GM21737 (cell line): ENCODE results near the gene BCKDHA.

Experiments
- ATAC-seq: cut with Tn5 transposase; IDR thresholded peaks from one replicate; pipeline ENCODE4 v1.9.1; 2021; ENCODE audit warnings: mild to moderate bottlenecking, moderate library complexity; ENCODE audit not compliant: unreplicated experiment

The BCKDHA gene

GRCh38 chr19:41397086-41398049 lies at the start of gene BCKDHA, which contains the start of gene EXOSC5:
TSS of gene BCKDHA (plus strand) at chr19:41397818. CDS start at chr19:41397828, 10 bp downstream.
TSS of gene EXOSC5 (minus strand) at chr19:41397359. CDS start at chr19:41397328, 31 bp downstream.
- peak; percentile 90 for ATAC-seq

GRCh38 chr19:41350735-41351338 lies 46.8 kb upstream of the BCKDHA start:
- ATAC-seq, result no peak

- no peak for ATAC-seq
Observed at GRCh38 chr19:41351339-41352245, 46.0 kb upstream of the BCKDHA start.

- no peak for ATAC-seq
Observed at GRCh38 chr19:41352279-41352608, 45.4 kb upstream of the BCKDHA start.

GRCh38 chr19:41352609-41353465 lies 44.8 kb upstream of the BCKDHA start:
- peak; percentile 1 for ATAC-seq

DNA sequence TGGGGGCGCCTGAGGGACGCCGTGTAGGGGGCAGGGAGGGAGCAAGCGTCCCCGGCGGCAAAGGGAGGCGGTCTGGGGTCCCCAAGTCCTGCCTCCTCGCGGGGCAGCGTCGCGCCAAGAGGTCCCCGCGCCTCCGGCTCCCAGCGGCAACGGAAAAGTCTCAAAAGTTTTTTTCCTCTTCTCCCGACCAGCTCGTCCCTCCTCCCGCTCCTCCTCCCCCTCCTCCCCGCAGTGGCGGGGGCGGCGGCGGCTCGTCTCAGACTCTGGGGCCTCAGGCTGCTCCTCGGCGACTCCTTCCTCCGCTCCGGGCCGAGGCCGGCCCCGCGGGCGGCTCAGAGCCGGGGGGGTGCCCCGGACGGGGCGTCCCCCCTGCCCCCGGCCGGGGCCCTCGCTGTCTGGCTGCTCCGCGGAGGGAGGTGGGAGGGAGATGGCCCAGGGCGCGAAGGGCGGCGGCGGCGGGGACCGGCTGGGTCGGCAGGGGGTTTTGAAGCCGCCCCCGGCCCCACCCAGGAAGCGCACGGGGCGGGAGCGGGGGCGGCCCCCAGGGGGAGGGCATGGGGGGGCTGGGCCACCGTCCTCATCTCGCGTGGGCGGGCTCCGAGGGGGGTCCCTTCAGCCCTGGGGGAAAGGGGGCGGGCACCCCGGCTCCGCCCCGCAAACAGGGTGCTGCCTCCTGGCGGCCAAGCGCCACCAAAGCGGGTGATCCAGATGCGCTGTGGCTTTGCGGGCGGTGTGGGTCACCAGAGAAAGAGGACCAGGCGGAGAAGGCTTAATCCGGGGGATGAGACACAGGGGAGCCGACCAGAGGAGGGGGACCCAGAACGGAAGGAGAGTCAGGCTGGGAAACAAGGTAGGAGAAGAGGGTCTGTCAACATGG lies 43.9 kb upstream of the BCKDHA start, which contains the start of gene TGFB1:
Gene TGFB1, minus strand, starts transcription at position 457 of the 877 bp plus-strand sequence. CDS start 878 bp downstream, outside the sequence.
- ATAC-seq, result peak; percentile 44

GRCh38 chr19:41354343-41354953 lies 43.2 kb upstream of the BCKDHA start:
- peak; percentile 2 for ATAC-seq

- no peak for ATAC-seq
Observed at GRCh38 chr19:41355035-41355434, 42.6 kb upstream of the BCKDHA start.

GRCh38 chr19:41355802-41356201 lies 41.8 kb upstream of the BCKDHA start:
- no peak for ATAC-seq

DNA sequence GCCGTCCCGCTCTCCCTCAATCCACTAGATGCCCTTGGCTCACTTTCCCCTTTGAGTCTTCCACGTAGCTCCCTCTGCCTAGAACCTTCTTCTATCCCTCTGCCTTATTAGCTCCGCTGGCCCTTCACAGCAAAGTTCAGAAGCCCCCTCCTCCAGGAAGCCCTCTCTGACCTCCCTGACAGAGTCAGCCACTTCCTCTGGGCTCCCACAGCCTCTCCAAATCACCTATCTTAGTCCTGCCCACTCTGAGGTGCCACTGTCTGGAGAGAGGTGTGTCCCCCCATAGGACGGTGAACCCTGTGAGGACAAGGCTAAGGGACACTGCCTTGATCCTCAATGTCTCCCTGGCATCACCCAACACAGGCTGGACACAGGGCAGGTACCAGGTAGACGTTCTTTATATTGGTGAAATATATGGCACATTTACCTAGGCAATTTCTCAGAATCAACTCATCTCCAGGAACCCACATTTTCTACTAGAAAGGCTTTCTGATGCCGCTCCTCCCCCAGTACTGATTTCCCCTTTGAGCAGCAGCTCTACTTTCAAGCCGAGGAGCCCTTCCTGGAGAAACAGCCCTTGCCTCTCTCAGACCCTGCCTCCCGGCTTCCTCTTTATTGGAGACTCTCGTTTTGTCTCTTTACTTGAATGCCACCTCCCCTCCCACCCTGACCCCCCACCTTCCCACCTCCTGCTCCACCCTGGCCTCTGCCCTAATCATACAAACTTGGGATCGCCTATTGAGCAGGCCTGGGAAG lies 40.5 kb upstream of the BCKDHA start:
- no peak for ATAC-seq

DNA sequence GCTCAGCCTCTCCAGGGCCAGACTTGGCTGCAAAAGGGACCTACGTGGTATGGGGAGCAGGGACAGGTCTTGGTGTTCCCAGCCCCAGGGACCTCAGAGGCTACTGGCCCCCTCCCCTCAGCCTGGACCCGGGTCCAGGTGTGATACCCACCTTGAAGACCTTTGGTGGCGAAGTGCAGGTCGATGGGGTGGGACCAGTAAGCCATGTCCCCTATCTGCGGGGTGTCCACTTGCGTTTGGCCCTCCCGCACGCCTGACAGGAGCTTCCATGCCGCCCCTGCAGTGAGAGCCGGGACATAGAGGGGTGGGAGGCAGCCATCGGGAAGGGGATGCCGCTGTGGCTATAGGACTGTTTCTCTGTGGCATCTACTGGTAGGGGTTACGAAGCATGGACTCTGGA lies 39.9 kb upstream of the BCKDHA start:
- no peak for ATAC-seq

- no peak for ATAC-seq
Observed at GRCh38 chr19:41359741-41360140, 37.9 kb upstream of the BCKDHA start.

GRCh38 chr19:41362143-41362847 lies 35.3 kb upstream of the BCKDHA start:
- ATAC-seq, result no peak

DNA sequence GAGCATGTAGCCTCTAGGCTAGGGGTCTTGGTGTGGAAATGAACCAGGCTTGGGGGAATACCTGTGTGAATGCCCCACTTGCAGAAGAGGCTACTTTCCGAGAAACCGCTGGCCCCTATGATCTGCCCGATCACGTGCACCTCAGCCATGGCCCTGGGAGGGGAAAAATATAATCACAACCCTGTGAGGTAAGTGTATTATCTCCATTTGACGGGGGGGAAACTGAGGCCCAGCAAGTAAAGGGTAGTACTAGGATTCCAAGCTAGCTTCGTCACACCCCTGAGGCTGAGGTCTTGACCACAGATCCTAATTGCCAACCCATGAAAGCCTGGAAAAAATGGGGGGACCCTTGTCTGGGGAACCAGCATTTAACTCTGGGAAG lies 34.3 kb upstream of the BCKDHA start:
- ATAC-seq, result no peak

DNA sequence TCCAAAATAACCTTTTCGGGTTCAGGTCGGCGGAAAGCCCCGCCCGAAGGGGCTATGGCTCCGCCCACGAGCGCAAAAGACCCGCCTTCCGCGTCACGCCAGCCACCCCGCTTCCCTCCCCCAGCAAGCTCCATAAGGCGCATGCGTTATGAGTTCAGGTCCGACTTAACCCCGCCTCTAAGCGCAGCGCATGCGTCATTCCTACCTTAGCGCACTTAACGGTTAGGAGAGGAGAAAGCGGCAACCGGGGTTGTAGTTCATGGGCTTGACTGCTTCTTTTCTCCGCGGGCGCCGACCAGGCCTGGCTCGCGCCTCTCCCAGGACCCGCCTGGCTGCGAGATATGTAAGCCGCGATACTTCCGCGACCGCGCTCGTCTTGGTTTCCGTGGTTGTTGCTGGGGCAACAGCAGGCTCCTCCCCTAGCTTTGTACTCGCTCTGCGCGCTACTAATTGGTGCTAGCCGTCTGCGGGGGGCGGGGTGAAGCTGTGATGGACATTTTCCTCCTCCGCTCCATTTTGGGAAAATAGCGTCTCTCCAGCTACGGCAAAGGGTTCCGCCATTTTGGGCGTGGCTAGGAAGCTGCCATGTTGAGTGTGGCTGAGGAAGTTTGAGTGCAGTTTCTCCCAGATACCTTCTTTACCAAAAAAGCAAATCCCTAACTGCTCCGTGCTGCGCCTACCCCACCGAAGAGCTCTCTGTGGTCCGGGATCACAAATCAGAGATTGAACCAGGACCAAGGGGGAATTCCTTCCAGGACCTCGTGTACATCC lies 33.7 kb upstream of the BCKDHA start, which contains the start of gene B9D2:
Gene B9D2, minus strand, starts transcription at position 397 of the 771 bp plus-strand sequence. CDS start 630 bp downstream, outside the sequence.
- peak; percentile 74 for ATAC-seq
